ENCODE measurements around the gene MLLT3. TPM values are rescaled to one million over a fixed set of nuclear protein-coding genes. Genes with fewer than 3 reads are reported as not detected.

The MLLT3 gene
- total and polyA plus RNA-seq, 2 of the 13 experiments (the other 11 are each of a cell fraction or from before 2014, with no cell fraction given) = 12.3 to 12.6 TPM

GRCh38 chr9:20592673-20593072 lies 29.6 kb downstream of the MLLT3 start (continued):
- no peak for TF ChIP-seq HMGXB3 (CRISPR knock-in tag; IDR thresholded peaks at IDR 0.05; ENCODE audit: borderline replicate concordance)

- H3K9ac ChIP-seq (ENCODE audit: insufficient read depth, low read depth, low read length) = no peak overlapping the region
- H3K4me2 ChIP-seq (ENCODE audit: low read depth, low read length) = no peak overlapping the region
- no peaks in the 10 kb centered on the region for H3K4me1 ChIP-seq (ENCODE audit: insufficient read depth, low read length)
- H3K9me3 ChIP-seq (ENCODE audit: low read length) = no peaks in the 10 kb centered on the region
- FAIRE-seq (no peak), DNase-seq (ENCODE audit: low spot score) (no peak), ATAC-seq (no peak)
- no peak overlapping the region for H3K4me3 ChIP-seq (replicated peaks in 1 of 3; ENCODE audit: insufficient read depth in 1 of 3, low read depth in 2 of 3, low read length in 3 of 3)
- H3K36me3 ChIP-seq (replicated peaks in 1 of 2; ENCODE audit: control insufficient read depth in 1 of 2, insufficient read depth in 2 of 2, low read length in 2 of 2) = no peaks in the 10 kb centered on the region
- in situ Hi-C loops (cut with HindIII; ENCODE audit: extremely low pct_ligation_motif_present, low pct_unique_long_range_greater_than_20kb) (no loop called here), intact Hi-C loops (cut with micrococcal nuclease; ENCODE audit: unreplicated experiment) (no loop called here)
- H3K27me3 ChIP-seq (ENCODE audit: control insufficient read depth in 1 of 2, insufficient read depth in 2 of 2, low read length in 2 of 2) = no peaks in the 10 kb centered on the region
- no peak overlapping the region for H3K27ac ChIP-seq (ENCODE audit: extremely low read length, insufficient read depth, low read length)
- CTCF ChIA-PET (ENCODE audit: low intra/inter-chr PET ratio, low total read pairs) = no interaction called here
- POLR2A ChIA-PET = no interaction called here
- no TSS peak for BruUV-seq (replicated peaks)
- H3K79me2 ChIP-seq (ENCODE audit: insufficient read depth, low read length) = peaks cover 3% of the 10 kb centered on the region
- 67% methylated on average over 4 of the region's 4 CpGs for WGBS (ENCODE audit: low lambda C conversion rate)
- no peak overlapping the region for H2AFZ ChIP-seq (ENCODE audit: low read length)
- H4K20me1 ChIP-seq (ENCODE audit: insufficient read depth, low read length) = no peaks in the 10 kb centered on the region
- TF ChIP-seq THAP8 (CRISPR knock-in tag; IDR thresholded peaks at IDR 0.05; ENCODE audit: borderline replicate concordance) (no peak), SMYD3 (CRISPR knock-in tag; IDR thresholded peaks at IDR 0.05) (no peak), ZFX (CRISPR knock-in tag; IDR thresholded peaks at IDR 0.05; ENCODE audit: low read depth) (no peak), PHF20 (CRISPR knock-in tag; IDR thresholded peaks at IDR 0.05) (no peak), FOSL2 (CRISPR knock-in tag; IDR thresholded peaks at IDR 0.05) (no peak), TEAD3 (CRISPR knock-in tag; optimal IDR thresholded peaks at IDR 0.05; ENCODE audit: borderline replicate concordance) (no peak), ZNF75D (CRISPR knock-in tag; IDR thresholded peaks at IDR 0.05; ENCODE audit: borderline replicate concordance) (no peak), RBAK (CRISPR knock-in tag; IDR thresholded peaks at IDR 0.05) (no peak), ZNF18 (CRISPR knock-in tag; IDR thresholded peaks at IDR 0.05; ENCODE audit: insufficient replicate concordance) (no peak), ZNF773 (CRISPR knock-in tag; IDR thresholded peaks at IDR 0.05; ENCODE audit: borderline replicate concordance) (no peak), FOXC1 (CRISPR knock-in tag; IDR thresholded peaks at IDR 0.05; ENCODE audit: borderline replicate concordance) (no peak), FIP1L1 (IDR thresholded peaks at IDR 0.05; ENCODE audit: borderline replicate concordance, insufficient read depth, low read depth, low read length) (no peak), ZNF703 (CRISPR knock-in tag; IDR thresholded peaks at IDR 0.05; ENCODE audit: borderline replicate concordance) (no peak), ZNF362 (CRISPR knock-in tag; IDR thresholded peaks at IDR 0.05; ENCODE audit: borderline replicate concordance) (no peak), ZNF224 (CRISPR knock-in tag; IDR thresholded peaks at IDR 0.05) (no peak)
Measured at GRCh38 chr9:20591223-20591622, 31.1 kb downstream of the MLLT3 start.

Measured in HepG2 (cell line).